GM18499 (cell line): Measurements from ENCODE around the gene CD209.

Source experiments
- ATAC-seq: cut with Tn5 transposase; IDR thresholded peaks from one replicate; pipeline ENCODE4 v1.9.1; 2021; ENCODE audit warnings: moderate number of reproducible peaks; ENCODE audit not compliant: insufficient read depth, unreplicated experiment

CD209 gene

DNA sequence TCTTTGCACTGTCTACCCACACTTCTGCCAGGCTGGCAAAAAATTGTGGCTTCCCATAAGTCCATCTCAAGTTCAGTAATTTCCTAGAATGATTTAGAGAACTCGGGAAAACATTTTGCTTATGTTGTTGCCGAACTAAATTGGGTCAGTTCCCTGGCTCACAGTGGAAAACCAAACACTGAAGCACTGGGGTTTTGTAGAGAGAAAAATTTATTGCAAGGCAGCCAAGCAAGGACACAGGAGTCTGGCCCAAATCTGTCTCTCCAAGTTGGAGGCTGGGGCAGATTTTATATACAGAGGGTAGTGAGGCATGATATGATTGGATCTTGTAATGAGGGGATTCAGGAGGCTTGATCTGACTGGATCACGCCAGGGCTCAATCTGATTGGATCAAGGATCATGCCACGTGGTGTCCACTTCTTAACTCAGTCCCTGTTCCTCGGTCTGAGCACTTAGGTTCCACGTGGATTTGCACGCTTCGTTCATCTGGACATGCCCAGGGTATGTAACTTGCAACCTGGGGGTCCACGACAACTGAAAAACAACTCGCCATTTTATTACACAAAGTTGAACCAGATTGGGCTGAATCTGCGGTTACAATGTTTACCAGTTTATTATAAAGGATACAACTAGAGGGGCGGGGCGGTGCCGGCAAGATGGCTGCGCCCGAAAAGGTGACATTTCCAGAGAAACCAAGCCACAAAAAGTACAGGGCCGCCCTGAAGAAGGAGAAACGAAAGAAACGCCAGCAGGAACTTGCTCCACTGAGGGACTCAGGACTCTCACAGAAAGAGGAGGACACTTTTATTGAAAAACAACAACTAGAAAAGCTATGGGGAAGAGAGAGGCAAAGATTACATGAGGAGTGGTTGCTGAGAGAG, 7.3 kb downstream of the CD209 start:
- no peak for ATAC-seq

DNA sequence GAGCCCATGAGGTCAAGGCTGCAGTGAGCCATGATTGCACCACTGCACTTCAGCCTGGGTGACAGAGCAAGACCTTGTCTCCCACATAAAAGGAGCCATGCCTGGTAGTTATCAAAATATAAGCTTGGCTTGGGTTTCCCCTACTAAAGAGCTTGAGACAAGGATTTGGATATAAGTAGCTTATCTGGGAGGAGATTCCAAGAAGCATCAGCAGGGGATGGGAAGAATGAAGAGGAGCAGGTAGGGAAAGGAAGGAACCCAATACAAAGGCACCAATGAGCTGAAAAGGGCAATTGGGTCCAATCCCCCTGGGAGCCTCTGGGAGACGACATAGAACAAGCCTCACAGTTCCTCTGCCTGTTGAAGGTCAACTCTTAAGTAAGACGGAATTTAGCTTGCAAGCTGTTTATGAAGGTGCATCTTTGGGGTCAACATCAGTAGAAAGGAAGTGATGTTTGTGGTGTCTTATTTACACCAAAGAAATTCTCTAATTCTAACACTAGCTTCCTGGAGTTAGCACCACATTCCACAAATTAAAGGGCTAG, 8.1 kb downstream of the CD209 start:
- no peak for ATAC-seq

DNA sequence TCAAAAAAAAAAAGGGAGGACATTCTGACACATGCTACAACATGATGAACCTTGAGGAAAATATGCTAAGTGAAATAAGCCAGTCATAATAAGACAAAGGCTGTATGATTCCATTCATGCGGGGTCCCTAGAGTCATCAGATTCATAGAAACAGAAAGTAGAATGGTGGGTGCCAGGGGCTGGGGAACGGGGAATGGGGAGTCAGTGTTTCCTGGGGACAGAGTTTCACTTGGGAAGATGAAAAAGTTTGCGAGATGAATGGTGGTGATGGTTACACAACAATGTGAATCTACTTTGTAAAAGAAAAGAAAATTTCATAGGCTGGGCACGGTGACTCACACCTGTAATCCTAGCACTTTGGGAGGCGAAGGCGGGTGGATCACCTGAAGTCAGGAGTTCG, 9.3 kb downstream of the CD209 start:
- ATAC-seq = no peak

DNA sequence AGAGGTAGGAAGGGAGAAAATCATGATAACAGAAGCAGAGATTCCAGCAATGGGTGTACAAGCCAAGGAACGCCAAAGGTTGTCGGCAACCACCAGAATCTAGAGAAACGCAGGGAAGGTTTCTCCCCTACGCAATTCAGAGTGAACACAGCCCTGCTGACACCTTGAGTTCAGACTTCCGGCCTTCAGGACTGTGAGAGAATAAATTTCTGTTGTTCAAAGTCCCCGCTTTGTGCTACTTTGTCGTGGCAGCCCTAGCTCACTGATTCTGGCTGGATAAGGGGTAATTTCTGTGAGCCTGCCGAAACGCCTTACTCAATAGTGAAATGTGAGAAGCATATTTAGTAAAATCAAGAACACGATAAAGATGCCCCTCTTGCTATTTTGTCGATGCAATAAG, 10.1 kb downstream of the CD209 start:
- ATAC-seq = no peak

DNA sequence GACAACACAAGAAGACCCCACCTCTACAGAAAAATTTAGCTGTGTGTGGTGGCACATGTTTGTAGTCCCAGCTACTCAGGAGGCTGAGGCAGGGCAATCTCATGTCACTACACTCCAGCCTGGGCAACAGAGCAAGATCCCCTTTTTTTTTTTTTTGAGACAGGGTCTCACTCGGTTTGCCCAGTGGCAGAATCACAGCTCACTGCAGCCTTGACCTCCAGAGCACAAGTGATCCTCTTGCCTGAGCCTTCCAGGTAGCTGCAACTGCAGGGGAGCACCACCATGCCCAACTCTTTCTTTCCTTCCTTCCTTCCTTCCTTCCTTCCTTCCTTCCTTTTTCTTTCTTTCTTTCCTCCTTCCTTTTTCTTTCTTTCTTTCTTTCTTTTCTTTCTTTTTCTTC, 11.2 kb downstream of the CD209 start:
- no peak for ATAC-seq

DNA sequence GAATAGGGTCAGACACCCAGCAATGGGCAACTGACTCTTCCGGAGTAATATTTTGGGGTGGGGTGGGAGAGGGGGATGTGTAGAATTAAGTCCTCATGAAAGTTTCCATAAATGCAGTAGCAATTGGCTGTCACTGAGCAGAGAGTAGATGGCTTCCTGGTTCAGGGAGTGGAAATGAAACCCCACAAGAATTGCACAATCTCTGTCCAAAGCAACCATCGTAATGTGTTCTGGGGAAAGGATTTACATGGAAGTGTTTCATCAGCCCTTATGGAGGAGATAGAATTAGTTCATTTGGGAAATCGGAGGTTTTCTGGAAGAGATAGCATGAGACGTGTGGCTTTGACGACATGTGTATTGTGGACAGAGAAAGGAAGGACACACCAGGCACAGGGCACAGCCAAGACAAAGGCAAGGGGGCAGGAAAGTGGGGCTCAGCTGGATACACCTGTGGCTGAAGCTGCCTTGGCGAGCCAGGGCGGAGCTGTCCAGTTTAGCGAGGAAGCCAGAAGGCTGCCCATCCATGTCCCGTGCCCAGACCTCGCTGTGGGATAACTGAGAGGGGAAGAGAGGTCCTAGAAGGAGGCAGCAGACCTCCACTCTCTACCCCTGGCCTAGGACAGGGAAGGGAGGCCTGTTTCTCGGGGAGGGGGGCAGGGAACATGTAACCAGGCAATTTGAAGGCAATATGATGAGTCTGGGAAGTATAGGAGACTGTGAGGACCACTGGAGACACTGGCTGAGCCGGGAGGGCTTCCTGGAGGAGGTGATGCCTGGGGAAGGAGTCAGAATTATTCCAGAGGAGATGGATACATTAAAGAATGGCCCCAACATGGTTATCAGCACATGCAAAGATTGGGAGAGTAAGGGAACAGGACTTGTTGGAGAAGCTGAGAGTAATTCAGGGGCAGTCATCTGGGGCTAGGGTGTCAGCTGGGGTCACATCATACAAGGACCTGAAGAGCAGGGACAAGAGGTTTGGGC, 12.8 kb downstream of the CD209 start:
- ATAC-seq = no peak

DNA sequence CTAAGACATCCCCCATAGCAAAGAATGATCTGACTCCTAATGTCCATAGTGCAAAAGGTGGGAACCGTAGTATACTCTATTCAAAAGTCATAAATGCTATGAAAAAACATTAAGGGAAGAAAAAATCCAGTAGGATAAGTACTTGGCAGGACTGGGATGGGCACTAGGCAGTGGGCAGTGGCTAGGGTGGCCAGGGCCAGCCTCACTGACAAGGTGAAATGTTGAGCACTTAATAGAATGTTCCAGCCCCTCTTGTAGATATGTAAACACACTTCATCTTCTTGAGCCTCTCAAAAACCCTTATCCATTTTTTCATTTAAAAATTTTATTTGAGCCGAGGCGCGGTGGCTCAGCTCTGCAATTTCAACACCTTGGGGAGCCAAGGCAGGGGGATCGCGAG, 14.0 kb downstream of the CD209 start:
- ATAC-seq = no peak

DNA sequence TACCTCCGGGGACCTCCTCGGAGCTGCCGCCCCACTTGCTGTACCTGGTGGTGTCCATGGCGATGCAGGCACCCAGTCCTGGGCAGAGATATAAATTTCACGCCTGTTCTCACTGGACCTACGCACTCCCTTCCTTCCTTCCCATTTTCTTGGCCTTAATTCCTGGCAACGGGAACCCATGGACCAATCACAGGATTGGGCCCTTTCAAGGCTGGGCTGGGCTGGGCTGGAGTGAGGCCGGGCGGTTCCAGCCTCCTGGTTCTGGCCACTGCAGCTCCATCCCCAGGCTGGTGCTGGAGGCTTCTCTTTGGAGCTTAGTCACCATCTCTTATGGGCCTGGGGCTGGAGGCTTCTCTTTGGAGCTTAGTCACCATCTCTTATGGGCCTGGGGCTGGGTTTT, 15.3 kb downstream of the CD209 start, which contains the start of gene CLEC4G:
TSS of gene CLEC4G (minus strand) at position 66 of the 400 bp plus-strand sequence. CDS start at position 58, 8 bp downstream.
- ATAC-seq = no peak

DNA sequence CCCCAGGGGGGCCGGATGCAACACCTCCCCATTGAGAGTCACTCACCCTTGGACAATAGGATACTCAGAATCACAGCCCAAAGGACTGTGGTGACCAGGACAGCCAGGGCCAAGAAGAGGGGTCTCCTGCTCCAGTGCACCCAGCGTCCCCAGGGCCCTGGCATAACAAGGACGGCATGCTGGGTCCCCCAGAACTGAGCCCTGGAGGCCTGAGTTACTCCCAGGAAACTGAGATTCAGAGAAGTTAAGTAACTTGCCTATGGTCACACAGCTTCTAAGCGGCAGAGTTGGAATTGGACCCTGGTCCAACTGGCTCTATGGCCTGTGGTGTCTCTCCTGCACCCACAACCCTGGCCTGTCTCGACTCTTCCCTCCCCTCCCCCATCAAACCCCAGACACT, 15.7 kb downstream of the CD209 start:
- ATAC-seq = no peak

DNA sequence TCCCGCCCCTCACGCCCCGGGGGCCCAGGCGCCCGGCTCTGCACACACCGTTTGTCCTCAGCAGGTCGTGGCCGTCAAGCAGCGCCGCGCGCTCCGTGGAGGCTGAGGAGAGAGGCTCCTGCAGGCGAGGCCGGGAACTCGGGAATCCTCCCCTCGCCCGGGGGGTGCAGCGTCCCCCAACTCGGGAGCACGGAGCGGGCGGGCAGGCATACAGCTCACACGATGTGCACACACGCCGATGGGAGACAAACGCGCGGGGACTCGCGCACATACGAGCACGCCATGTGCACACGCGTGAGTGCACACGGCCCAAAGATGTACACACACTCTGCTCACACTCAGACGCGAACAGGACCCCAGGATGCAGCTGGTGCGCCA, 16.1 kb downstream of the CD209 start:
- ATAC-seq = no peak

DNA sequence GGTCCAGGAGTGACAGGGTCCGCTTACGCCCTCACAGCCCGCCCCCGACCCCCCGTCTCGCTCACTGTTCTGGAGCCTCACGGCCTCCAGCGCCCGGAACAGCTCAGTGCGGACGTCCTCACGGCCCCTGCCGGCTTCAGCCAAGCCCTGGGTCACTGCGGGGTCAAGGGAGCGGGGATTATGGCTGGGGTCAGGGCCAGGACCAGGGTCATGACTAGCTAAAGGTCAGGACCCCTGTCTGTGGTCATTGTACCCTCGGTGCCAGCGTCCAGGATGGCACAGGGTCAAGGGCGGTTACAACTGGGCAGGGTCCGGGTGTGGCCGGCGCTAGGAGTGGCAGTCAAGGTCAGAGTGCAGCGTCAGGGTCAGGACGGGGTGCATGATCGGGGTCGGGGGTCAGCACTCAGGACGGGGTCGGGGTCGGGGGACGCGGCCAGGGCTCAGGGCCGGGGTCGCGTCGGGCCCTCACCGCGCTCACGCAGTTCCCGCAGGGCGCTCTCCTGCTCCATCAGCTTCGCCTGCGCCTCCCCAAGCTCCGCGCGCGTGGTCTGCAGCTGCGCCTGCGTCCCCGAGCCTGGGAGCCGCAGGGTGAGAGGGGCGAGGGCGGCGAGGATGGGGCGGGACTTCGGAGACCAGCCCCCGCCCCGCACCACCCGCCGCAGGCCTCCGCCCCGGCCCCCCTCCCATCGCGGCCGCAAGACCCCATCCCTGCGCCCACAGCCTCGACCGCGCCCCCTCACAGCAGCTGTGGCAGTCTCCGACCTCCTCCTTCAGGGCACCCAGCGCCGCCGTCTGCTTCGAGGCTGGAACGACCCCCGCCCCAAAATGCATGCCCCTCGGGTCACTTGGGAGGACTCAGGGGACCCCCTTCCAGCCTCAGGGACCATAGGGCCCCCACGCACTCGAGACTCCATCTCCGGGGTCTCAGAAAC, 16.8 kb downstream of the CD209 start:
- no peak for ATAC-seq

DNA sequence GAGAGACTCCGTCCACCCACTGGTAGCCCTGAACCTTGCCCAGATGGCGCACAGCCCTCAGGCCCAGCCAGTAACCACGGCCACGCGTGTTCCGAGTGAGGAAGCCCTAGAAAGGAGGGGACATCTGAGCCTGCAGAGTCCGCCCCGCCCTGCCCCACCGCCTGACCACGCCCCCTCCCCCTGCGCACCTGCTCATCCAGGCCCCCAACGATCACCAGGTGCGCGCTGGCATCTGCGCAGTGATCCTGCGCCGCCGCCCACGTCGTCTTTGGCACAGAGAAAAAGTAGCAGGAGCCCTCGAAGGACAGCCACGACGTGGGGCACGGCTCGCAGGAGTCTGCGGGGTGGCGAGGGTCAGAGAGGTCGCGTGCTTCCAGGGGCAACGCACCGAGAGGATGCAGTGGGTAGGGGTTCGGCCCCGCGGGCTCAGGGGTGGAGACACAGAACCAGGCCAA, 17.5 kb downstream of the CD209 start:
- ATAC-seq = no peak

DNA sequence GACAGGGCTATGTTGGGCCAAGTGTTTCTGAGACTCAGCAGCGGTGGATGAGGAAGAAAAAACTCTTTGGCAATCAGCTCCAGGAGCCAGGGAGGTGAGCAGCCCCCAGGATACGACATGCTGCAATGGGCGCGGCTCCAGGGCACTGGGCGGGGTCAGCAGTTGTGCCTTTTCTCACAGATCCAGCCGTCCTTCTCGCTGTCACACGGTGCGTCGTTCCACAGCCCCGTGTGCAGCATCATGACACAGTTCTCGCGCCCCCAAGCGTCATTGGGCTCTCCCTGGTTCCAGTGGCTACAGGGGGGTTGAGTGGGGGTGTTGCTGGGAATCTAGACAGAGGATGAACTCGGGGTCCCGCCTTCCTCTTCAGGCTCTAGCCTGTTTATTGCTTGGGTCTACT, 18.1 kb downstream of the CD209 start:
- no peak for ATAC-seq

DNA sequence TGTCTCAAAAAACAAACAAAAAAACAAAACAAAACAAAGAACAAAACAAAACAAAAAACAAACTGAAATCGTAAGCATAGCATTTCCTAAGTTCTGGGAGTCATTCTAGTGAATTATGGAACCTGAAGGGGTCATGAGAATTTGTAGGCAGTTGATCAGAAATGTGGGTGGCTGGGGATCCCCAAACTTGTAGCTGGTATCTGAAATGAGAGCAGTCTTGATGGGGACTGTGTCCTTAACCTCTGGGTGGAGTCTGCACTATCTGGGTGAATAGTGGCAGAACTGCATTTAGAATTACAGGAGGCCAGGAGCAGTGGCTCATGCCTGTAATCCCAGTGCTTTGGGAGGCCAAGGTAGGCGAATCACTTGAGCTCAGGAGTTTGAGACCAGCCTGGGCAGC, 21.5 kb downstream of the CD209 start:
- no peak for ATAC-seq

DNA sequence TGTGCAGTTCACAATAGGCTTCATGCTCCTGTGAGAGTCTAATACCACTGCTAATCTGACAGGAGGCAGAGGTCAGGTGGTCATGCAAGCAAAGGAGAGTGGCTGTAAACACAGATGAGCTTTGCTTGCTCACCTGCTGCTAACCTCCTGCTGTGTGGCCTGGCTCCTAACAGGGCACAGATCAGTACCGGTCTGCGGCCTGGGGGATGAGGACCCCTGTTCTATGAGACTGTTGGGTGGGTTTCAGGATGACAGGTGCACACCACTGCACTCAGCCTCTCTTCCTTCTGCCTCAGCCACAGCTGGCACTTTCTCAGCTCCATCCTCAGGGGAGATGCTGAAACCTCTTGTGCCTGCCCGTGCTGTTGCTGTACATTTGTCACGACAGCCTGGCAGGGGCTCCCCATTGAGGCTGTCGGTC, 25.1 kb downstream of the CD209 start:
- ATAC-seq = no peak

DNA sequence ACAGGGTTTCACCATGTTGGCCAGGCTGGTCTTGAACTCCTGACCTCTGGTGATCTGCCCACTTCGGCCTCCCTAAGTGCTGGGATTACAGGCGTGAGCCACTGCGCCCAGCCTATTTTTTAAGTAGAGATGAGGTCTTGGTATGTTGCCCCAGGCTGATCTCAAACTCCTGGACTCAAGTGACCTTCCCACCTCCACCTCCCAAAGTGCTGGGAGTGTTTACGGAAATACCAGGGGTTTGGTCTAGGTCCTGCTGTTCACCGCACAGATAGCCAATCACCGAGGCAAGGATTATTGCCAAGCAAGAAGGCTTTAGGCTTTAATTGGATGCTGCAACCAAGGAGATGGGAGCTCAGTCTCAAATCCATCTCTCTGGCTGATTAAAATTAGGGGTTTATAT, 27.0 kb downstream of the CD209 start:
- ATAC-seq = no peak

DNA sequence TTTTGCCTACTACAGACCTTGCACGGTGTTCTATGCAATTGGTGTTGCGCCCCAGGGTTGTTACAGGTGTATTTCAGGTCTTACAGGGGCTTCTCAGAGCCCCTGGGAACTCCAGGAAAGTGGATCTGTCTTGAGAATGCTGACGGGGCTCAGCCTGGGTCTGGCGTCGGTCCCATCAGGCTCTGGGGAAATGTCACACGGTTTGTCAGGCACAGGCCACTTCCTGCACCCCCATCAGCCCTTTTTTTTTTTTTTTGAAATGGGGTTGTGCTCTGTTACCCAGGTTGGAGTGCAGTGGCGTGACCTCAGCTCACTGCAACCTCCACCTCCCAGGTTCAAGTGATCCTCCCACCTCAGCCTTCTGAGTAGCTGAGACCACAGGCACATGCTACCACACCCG, 28.7 kb downstream of the CD209 start:
- ATAC-seq = no peak

DNA sequence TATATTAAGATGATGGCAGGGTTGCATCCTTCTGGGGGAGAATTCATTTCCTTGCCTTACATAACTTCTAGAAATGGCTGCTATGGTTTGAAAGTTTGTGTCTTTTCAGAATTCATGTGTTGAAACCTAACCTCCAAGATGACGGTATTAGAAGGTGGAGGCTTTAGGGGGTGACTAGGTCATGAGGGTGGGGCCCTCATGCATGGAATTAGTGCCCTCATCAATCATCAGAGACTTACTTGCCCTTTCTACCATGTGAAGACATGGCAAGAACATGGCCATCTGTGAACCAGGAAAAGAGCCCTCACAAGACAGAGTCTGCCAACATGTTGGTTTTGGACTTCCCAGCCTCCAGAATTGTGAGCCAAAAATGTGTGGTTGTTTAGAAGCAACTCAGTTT, 30.6 kb downstream of the CD209 start:
- no peak for ATAC-seq

DNA sequence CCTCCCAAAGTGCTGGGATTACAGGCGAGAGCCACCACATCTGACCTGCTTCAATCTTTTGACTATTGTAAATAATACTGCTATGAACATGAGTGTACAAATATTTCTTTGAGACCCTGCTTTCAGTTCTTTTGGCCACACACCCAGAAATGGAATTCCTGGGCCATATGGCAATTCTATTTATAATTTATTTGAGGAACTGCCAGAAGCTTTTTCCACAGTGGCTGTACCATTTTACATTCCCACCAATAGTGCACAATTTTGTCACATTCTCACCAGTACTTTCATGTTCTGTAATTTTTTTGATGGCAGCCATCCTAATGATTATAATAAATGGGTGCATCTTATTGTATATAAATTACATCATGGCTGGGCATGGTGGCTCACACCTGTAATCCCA, 31.7 kb downstream of the CD209 start:
- no peak for ATAC-seq

DNA sequence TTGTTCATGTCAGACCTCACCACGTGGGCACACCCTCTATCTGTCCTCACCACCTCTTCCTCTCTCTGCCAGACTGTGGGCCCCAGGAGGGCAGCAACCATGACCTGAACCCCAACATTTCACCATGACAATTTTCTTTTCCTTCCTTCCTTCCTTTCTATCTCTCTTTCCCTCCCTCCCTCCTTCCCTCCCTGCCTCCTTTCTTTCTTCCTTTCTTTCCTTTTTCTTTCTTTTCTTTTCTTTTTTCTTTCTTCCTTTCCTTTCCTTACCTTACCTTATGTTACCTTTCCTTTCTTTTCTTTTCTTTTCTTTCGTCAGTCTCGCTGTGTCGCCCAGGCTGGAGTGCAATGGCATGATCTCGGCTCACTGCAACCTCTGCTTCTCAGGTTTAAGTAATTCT, 36.7 kb downstream of the CD209 start:
- ATAC-seq = no peak
